SU-DHL-6 (cell line): ENCODE data around the gene TEAD1.

ENCODE experiments used
- H2AFZ ChIP-seq: fragments of 200-600 bp; sonication (generic); 2 replicates; pipeline ENCODE4 v1.6.1; 2014; ENCODE audit warnings: low read depth, mild to moderate bottlenecking, moderate library complexity, mixed read lengths, antibody characterized with exemption, low read length; ENCODE audit not compliant: severe bottlenecking
- H3F3A ChIP-seq: fragments of 200-600 bp; shearing (Covaris generic); 2 replicates; pipeline ENCODE4 v1.6.0; 2016; ENCODE audit warnings: antibody characterized with exemption, mild to moderate bottlenecking; ENCODE audit not compliant: insufficient read depth
- H3K27ac ChIP-seq: fragments of 200-600 bp; sonication (generic); 2 replicates; pipeline ENCODE4 v1.5.1; 2016; ENCODE audit warnings: low read depth, mild to moderate bottlenecking, low read length, moderate library complexity, mixed read lengths
- H3K27me3 ChIP-seq: fragments of 200-600 bp; sonication (generic), shearing (Covaris generic); 2 replicates; pipeline ENCODE4 v1.6.0; 2014; ENCODE audit warnings: mild to moderate bottlenecking, low read length
- H3K36me3 ChIP-seq: fragments of 200-600 bp; sonication (generic); 2 replicates; pipeline ENCODE4 v1.6.1; 2014; ENCODE audit warnings: mild to moderate bottlenecking, low read length, mixed read lengths
- H3K4me2 ChIP-seq: fragments of 300-600, 200-600 bp; shearing (Covaris generic), sonication (generic); 2 replicates; pipeline ENCODE4 v1.6.0; 2014; ENCODE audit warnings: low read length, low read depth, mild to moderate bottlenecking; ENCODE audit not compliant: poor library complexity, severe bottlenecking
- H3K4me3 ChIP-seq: fragments of 200-600 bp; sonication (generic); 2 replicates; pipeline ENCODE4 v1.5.1; 2014; ENCODE audit warnings: antibody characterized with exemption, low read length, mild to moderate bottlenecking, mixed read lengths; ENCODE audit not compliant: insufficient read depth, poor library complexity, severe bottlenecking
- H3K79me2 ChIP-seq: fragments of 200-600 bp; sonication (generic); 2 replicates; pipeline ENCODE4 v1.6.1; 2014; ENCODE audit warnings: mild to moderate bottlenecking, low read length, moderate library complexity; ENCODE audit not compliant: insufficient read depth
- H3K9ac ChIP-seq: fragments of 200-600 bp; sonication (generic); 2 replicates; pipeline ENCODE4 v1.7.0; 2014; ENCODE audit warnings: mild to moderate bottlenecking, low read length
- H3K9me2 ChIP-seq: fragments of 200-600 bp; sonication (generic); replicated peaks from 2 replicates; pipeline ENCODE4 v1.6.1; 2014; ENCODE audit warnings: low read length; ENCODE audit not compliant: insufficient read depth
- H3K9me3 ChIP-seq: fragments of 200-600 bp; sonication (generic); 2 replicates; pipeline ENCODE4 v1.6.1; 2014; ENCODE audit warnings: low read length, mixed read lengths; ENCODE audit not compliant: insufficient read depth
- H4K20me1 ChIP-seq: fragments of 200-600 bp; sonication (generic); 2 replicates; pipeline ENCODE4 v1.6.1; 2014; ENCODE audit warnings: low read depth, mild to moderate bottlenecking, antibody characterized with exemption, low read length, moderate library complexity, mixed read lengths
- CTCF ChIP-seq: fragments of 200-600 bp; sonication (generic); IDR thresholded peaks from one replicate; pipeline ENCODE4 v1.5.1; 2017; ENCODE audit warnings: antibody characterized with exemption, mild to moderate bottlenecking, low read length, moderate library complexity; ENCODE audit not compliant: insufficient read depth, poor library complexity, severe bottlenecking
- EZH2phosphoT487 ChIP-seq: fragments of 200-600 bp; sonication (generic), shearing (Covaris generic); conservative IDR thresholded peaks from 2 replicates; pipeline ENCODE4 v1.6.1; 2018; ENCODE audit warnings: mild to moderate bottlenecking, antibody characterized with exemption, low read length, moderate library complexity, mixed read lengths

TEAD1 gene

GRCh38 chr11:12673924-12674570, at the start of gene TEAD1:
Gene TEAD1, plus strand, starts transcription at chr11:12674421.
- Histone ChIP-seq H3K9me3 (no peaks in the 10 kb centered on the region), H3F3A (no peaks in the 10 kb centered on the region), H3K27ac (no peak within 1 kb of the TSS), H3K79me2 (no peaks in the 10 kb centered on the region), H3K4me2 (no peak within 1 kb of the TSS), H3K9ac (no peak within 1 kb of the TSS), H3K36me3 (no peaks in the 10 kb centered on the region), H4K20me1 (no peaks in the 10 kb centered on the region), H3K4me3 (no peak within 1 kb of the TSS), H3K9me2 (no peaks in the 10 kb centered on the region), H2AFZ (no peak within 1 kb of the TSS), H3K27me3 (no peaks in the 10 kb centered on the region)
- TF ChIP-seq CTCF (no peak), EZH2phosphoT487 (no peak)

GRCh38 chr11:12624595-12624994, 49.6 kb upstream of the TEAD1 start:
- Histone ChIP-seq H3K27ac (no peak overlapping the region), H3K27me3 (0 out of 2 replicates have a peak, but pooled peaks cover 3% of the 10 kb centered on the region), H3K36me3 (no peaks in the 10 kb centered on the region), H3K79me2 (no peaks in the 10 kb centered on the region), H3F3A (no peaks in the 10 kb centered on the region), H3K9me2 (no peaks in the 10 kb centered on the region), H3K4me2 (no peak overlapping the region), H3K4me3 (no peak overlapping the region), H3K9ac (no peak overlapping the region), H4K20me1 (no peaks in the 10 kb centered on the region), H2AFZ (no peak overlapping the region), H3K9me3 (peaks cover 11% of the 10 kb centered on the region; the same call in 1 of the 2 replicates)
- TF ChIP-seq CTCF: no peak
- TF ChIP-seq EZH2phosphoT487: no peak

- H3K9me3 ChIP-seq: peaks cover 11% of the 10 kb centered on the region; the same call in 1 of the 2 replicates
- no peak overlapping the region for H3K27ac ChIP-seq
- H3K79me2 ChIP-seq: no peaks in the 10 kb centered on the region
- no peak overlapping the region for H3K9ac ChIP-seq
- H2AFZ ChIP-seq: no peak overlapping the region
- no peaks in the 10 kb centered on the region for H3K9me2 ChIP-seq
- H4K20me1 ChIP-seq: no peaks in the 10 kb centered on the region
- no peak for TF ChIP-seq EZH2phosphoT487
- TF ChIP-seq CTCF: no peak
- no peaks in the 10 kb centered on the region for H3K36me3 ChIP-seq
- H3K4me2 ChIP-seq: no peak overlapping the region
- H3K4me3 ChIP-seq: no peak overlapping the region
- no peaks in the 10 kb centered on the region for H3F3A ChIP-seq
- 0 out of 2 replicates have a peak, but pooled peaks cover 3% of the 10 kb centered on the region for H3K27me3 ChIP-seq
Measured at GRCh38 chr11:12625438-12626071, 48.7 kb upstream of the TEAD1 start.
